ENCODE measurements around the gene ATG13. TPM values are rescaled to one million over a fixed set of nuclear protein-coding genes. Genes with fewer than 3 reads are reported as not detected.
"Not testable (repeated sequence)": the region's sequence is repeated elsewhere in the genome, so short reads cannot be mapped to it uniquely, and the experiment has no call there.

ATG13 gene
- total RNA-seq, 4 donors from 2014 or later, result 113 to 203 (median 139) TPM

GRCh38 chr11:46711303-46711702 lies 94.0 kb downstream of the ATG13 start:
- peaks cover 0 to 28% (median 0%) of the 10 kb centered on the region in 3 donors for H3K36me3 ChIP-seq
- H3K27ac ChIP-seq, result peak overlapping the region; percentile 41 to 83 (median 70)
- TF ChIP-seq POLR2A (IDR thresholded peaks at IDR 0.05) (no peak), CTCF (IDR thresholded peaks at IDR 0.05) (no peak), EP300 (IDR thresholded peaks at IDR 0.05) (peak in 1 of 2 donors; percentile 3)
- no peak overlapping the region for H3K4me3 ChIP-seq
- WGBS, 2 donors, result 68 to 80% methylated on average over 5 of the region's 5 CpGs
- H3K9me3 ChIP-seq, result no peaks in the 10 kb centered on the region
- no peak for DNase-seq (ENCODE audit: low spot score in 2 of 2)
- no peaks in the 10 kb centered on the region for H3K27me3 ChIP-seq
- H3K4me1 ChIP-seq, result peaks cover 0 to 11% (median 0%) of the 10 kb centered on the region in 4 donors

- peak overlapping the region in 1 of 4 donors; percentile 1 for H3K27ac ChIP-seq
- H3K4me1 ChIP-seq, result peaks cover 0 to 11% (median 0%) of the 10 kb centered on the region in 4 donors
- TF ChIP-seq EP300 (IDR thresholded peaks at IDR 0.05), result no peak
- no peak for TF ChIP-seq CTCF (IDR thresholded peaks at IDR 0.05)
- TF ChIP-seq POLR2A (IDR thresholded peaks at IDR 0.05), result no peak
Measured at GRCh38 chr11:46712874-46713576, 95.7 kb downstream of the ATG13 start.

GRCh38 chr11:46717825-46718154 lies 100.4 kb downstream of the ATG13 start:
- not testable (repeated sequence) for DNase-seq (ENCODE audit: low spot score in 2 of 2)

More at GRCh38 chr11:46712874-46713576, 95.7 kb downstream of the ATG13 start:
- Histone ChIP-seq H3K9me3 (no peaks in the 10 kb centered on the region), H3K4me3 (no peak overlapping the region), H3K36me3 (peaks cover 0 to 10% (median 0%) of the 10 kb centered on the region in 3 donors), H3K27me3 (no peaks in the 10 kb centered on the region)
- DNase-seq (ENCODE audit: low spot score in 2 of 2), result no peak
- WGBS, 2 donors, result 91 to 92% methylated on average over 7 of the region's 7 CpGs

GRCh38 chr11:46718155-46719019 lies 101.0 kb downstream of the ATG13 start:
- Histone ChIP-seq H3K4me3 (no peak overlapping the region), H3K9me3 (no peaks in the 10 kb centered on the region), H3K27ac (no peak overlapping the region), H3K27me3 (no peaks in the 10 kb centered on the region), H3K4me1 (no peaks in the 10 kb centered on the region), H3K36me3 (no peaks in the 10 kb centered on the region)
- no peak for TF ChIP-seq CTCF (IDR thresholded peaks at IDR 0.05)
- TF ChIP-seq EP300 (IDR thresholded peaks at IDR 0.05), result no peak
- TF ChIP-seq POLR2A (IDR thresholded peaks at IDR 0.05), result no peak
- 74 to 79% methylated on average over 11 of the region's 11 CpGs for WGBS, 2 donors
- no peak for DNase-seq (ENCODE audit: low spot score in 2 of 2)

More at GRCh38 chr11:46717825-46718154, 100.4 kb downstream of the ATG13 start:
- H3K36me3 ChIP-seq, H3K27ac ChIP-seq, H3K9me3 ChIP-seq, H3K4me1 ChIP-seq, H3K27me3 ChIP-seq, H3K4me3 ChIP-seq: not testable (repeated sequence)
- WGBS, 2 donors, result 86 to 95% methylated on average over 2 of the region's 2 CpGs

GRCh38 chr11:46719048-46719542 lies 101.7 kb downstream of the ATG13 start, which contains the start of gene F2:
Gene F2, plus strand, starts transcription at chr11:46719213. Its CDS starts 23 bp downstream, at chr11:46719236.
- Histone ChIP-seq H3K27me3 (no peaks in the 10 kb centered on the region), H3K27ac (no peak within 1 kb of the TSS), H3K36me3 (no peaks in the 10 kb centered on the region), H3K4me3 (no peak within 1 kb of the TSS), H3K4me1 (no peaks in the 10 kb centered on the region), H3K9me3 (no peaks in the 10 kb centered on the region)
- WGBS, 2 donors, result 41 to 58% methylated on average over 7 of the region's 7 CpGs
- DNase-seq (ENCODE audit: low spot score in 2 of 2), result no peak
- TF ChIP-seq EP300 (IDR thresholded peaks at IDR 0.05) (no peak), CTCF (IDR thresholded peaks at IDR 0.05) (no peak), POLR2A (IDR thresholded peaks at IDR 0.05) (no peak)
